LoVo (cell line): Measurements from ENCODE around the gene GALE.
"Not testable (repeated sequence)": the region's sequence is repeated elsewhere in the genome, so short reads cannot be mapped to it uniquely, and the experiment has no call there.

ENCODE experiments used
- DNase-seq: peaks from one replicate; pipeline ENCODE4 v3.0.0-alpha.2; 2016; ENCODE audit warnings: low spot score

Gene GALE

DNA sequence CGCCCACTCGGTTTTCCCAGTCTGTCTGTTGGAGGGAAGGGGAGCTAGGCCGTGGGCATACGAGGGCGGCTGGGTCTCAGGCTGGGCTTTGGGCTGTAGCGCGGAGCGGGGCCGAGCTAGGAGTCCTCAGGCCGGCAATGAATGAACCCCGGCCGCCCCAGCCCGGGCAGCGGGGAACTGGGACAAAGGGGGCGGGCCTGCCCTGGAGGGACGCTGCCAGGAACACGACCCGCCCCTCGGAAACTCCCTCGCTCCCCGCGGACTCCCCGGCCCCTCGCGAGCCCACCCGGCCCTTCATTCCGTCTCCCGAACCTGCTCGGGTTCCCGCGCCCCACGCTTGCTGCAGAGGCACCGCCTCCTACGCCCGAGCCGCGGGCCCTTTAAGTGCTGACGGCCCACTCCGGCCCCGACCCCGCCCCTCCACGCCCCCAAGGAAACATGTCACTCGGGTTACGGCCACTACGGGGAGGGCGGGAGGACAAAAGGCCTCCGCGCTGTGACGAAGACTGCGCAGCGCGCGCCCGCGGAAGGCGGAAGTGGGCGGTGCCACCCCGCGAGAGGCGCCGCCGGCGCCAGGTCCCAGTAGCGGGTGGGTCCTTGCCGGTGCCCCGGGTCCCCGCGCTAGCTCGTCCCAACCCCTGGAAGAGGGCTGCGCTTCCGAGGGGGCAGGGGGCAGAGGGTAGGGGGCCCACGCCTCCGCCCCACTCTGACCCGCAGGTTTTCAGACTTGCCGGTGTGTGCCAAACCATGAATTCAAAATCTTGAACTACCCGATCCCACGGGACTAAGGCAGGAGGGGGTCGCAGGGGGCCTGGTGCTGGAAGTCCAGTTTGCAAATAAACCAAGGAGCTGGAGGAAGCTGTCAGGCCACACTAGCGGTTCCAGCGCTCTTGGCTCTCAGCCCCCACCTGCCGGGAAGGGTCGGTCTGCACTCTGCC is at the start of gene GALE:
Gene GALE (minus strand): TSS at position 355 of the 938 bp plus-strand sequence. CDS start 1,747 bp downstream, outside the sequence.
- peak; percentile 95 for DNase-seq

DNA sequence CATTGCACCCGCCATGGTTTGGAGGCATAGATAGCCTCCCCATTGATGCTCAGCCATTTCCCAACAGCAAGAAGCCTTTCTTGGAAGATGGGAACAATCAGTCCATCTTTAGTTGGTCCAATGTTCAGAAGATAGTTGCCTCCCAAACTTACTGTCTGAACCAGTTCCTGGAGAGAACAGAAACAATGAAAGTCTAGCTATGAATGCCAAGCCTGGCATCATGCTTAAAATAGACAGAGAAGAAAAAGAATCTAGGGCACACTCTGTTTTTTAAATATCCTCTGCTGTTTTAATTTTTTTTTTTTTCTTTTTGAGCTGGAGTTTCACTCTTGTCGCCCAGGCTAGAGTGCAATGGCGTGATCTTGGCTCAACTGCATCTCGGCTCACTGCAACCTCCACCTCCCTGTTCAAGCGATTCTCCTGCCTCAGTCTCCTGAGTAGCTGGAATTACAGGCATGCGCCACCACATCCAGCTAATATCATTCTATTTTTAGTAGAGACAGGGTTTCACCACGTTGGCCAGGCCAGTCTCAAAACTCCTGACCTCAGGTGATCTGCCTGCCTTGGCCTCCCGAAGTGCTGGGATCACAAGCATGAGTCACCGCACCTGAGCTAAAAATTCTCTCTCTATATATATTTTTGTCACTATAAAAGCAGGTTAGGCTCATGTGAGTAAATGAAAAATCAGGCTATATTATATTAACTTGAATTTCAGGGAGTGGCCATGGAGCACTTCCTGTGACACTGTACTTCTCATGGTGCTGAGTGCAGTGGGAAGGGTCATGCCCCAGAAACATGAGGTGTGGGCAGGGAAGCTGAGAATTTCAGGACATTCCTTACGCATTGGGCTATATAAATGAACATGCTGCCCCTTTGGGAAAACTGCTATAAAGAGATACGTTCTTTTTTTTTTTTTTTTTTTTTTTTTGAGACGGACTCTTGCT is 48.4 kb upstream of the GALE start:
- no peak for DNase-seq

DNA sequence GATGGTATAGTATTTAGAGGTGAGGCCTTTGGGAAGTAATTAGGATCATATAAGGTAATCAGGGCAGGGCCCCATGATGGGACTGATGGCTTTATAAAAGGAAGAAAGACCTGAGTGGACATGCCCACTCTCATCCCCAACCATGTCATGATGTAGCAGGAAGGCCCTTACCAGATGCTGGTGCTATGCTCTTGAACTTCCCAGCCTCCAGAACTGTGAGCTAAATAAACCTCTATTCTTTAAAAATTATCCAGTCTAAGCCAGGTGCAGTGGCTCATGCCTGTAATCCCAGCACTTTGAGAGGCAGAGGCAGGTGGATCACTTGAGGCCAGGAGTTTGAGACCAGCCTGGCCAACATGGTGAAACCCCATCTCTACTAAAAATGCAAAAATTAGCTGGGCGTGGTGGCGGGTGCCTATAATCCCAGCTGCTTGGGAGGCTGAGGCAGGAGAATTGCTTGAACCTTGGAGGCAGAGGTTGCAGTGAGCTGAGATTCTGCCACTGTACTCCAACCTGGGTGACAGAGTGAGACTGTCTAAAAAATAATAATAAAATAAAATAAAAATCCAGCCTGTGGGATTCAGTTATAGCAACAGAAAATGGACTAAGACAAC is 47.0 kb upstream of the GALE start:
- not testable (repeated sequence) for DNase-seq

DNA sequence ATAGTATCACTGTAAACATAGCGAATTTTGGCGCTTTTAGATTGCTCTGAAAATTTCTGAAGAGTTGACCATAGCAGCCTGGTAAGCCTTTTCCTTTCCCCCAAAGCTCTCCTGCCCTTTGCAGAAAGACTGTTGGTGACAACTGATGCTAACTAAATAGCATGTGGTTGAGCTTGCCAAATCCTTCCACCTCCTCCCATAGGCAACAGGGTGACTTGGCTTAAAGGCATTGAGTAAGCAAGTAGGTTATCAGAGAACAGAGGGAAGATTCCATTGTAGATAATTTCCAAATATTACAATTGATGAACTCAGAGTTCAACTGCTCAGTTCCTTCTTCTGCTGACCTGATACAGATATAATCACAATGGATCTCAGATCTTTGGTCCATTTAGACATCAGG is 44.6 kb upstream of the GALE start:
- no peak for DNase-seq

DNA sequence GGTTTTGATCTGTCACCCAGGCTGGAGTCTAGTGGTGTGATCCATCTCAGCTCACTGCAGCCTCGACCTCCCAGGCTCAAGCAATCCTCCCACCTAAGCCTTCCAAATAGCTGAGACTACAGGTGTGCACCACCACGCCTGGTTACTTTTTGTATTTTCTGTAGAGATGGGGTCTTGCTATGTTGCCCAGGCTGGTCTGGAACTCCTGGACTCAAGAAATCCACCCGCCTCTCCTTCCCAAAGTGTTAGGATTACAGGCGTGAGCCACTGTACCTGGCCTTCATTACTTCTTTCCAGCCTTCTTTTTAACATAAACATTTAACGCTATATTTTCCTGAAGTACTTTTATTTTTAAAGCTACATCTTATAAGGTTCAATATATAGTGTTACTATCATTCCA is 43.1 kb upstream of the GALE start:
- no peak for DNase-seq

DNA sequence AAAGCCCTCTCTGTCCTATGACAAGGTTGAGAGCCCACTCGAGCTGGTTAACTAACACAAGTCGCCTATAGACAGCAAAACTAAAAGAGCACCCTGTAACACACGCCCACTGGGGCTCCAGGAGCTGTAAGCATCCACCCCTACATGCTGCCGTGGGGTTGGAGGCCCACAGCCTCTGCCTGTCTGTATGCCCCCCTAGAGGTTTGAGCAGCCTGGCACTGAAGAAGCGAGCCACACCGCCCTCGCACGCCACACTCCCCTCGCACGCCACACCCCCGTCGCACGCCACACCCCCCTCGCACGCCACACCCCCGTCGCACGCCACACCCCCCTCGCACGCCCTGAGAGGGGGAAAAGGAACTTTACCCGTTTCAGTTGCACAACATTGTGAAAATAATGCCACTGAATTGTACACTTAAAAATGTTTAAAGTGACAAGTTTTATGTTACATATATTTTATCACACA is 37.9 kb upstream of the GALE start:
- DNase-seq = peak; percentile 67

DNA sequence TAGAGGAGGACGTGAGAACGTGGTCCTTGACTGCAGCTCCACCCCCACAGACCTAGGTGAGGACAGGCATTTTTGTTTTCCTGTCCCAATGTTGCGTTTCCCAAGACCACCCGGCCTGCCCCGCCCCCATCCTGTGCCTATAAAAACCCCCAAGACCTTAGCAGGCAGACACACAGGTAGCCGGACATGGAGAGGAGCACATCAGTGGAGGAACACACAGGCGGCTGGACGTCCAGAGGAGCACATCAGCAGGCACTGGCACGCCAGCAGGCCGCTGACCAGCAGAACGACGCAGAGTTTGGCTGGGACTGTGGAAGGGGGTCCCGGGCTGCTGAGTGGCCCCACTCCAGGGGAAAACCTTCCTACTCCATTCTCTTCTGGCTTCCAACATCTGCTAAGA is 37.4 kb upstream of the GALE start:
- no peak for DNase-seq

DNA sequence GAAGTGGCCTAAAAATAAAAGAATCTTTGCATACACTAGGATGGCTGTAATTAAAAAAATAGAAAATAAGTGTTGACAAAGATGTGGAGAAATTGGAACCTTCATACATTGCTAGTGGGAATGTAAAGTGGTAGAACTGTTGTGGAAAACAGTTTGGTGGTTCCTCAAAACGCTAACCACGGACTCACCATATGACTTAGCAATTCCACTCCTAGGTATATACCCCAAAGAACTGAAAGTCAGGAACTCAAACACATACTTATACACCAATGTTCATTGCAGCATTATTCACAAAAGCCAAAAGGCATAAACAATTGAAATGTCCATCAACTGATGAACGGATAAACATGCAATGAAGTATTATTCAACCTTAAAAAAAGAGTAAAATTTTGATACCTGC is 35.5 kb upstream of the GALE start:
- DNase-seq = no peak

DNA sequence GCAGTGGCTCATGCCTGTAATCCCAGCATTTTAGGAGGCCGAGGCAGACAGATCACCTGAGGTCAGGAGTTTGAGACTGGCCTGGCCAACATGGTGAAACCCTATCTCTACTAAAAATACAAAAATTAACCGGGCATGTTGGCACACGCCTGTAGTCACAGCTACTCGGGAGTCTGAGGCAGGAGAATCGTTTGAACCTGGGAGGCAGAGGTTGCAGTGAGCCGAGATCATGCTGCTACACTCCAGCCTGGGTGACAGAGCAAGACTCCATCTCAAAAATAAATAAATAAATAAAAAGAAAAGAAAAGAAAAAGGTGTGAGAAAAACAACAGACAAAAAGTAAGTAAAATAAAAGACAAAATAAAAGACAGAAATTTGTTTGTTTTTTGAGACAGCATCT is 33.6 kb upstream of the GALE start:
- DNase-seq = not testable (repeated sequence)

DNA sequence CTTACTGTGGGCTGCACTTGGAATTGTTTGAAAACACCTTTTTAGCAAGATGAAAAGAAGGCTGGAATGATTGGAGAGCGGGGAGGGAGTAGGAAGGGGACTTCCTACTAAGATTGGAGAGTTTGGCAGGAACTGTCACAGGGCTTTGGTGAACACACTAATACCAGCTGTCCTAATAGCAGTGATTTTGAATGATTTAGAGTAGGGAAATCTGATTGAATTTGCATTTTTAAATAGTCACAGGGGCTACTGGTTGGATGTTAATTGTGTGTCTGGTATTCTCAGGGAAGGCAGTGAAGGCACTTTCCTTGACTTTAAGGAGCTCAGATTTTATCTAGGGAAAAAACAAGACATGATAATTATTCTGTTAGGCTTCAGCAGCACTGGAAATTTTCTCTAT is 27.2 kb upstream of the GALE start:
- no peak for DNase-seq

DNA sequence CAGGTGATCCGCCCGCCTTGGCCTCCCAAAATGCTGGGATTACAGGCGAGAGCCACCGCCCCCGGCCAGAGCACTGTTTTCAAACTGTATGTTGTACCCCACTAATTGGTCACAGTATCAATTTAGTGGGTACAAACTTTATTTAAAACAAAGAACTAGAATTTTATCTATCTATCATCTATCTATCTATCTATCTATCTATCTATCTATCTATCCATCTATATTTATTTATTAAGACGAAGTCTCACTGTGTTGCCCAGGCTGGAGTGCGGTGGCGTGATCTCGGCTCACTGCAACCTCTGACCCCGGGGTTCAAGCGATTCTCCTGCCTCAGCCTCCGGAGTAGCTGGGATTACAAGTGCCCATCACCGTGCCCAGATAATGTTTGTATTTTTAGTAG is 26.0 kb upstream of the GALE start:
- DNase-seq = not testable (repeated sequence)

DNA sequence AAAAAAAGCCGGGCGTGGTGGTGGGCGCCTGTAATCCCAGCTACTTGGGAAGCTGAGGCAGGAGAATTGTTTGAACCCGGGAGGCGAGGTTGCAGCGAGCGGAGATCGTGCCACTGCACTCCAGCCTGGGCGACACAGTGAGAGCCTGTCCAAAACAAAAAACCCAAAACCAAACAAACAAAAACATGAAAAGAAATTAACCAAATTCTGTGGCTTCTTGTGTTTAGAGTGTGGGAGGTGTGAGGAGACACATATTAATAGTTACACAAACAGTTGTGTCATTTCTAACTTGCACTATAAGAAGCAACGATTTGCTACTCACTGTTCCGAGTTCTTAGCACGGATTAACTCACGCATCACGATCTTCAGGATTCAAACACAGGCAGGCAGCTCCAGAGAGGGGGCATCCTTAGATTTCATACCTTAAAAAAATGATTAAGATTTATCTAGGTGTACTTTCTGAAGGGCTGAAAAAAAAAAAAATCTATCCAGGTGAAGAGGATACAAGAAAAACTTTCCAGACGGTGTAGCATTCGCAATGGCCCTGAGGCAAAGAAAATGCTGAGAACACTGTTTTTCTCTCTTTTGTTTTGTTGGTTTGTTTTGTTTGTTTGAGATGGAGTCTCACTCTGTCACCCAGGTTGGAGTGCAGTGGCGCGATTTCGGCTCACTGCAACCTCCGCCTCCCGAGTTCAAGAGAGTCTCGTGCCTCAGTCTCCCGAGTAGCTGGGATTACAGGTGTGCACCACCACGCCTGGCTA is 25.4 kb upstream of the GALE start:
- no peak for DNase-seq

DNA sequence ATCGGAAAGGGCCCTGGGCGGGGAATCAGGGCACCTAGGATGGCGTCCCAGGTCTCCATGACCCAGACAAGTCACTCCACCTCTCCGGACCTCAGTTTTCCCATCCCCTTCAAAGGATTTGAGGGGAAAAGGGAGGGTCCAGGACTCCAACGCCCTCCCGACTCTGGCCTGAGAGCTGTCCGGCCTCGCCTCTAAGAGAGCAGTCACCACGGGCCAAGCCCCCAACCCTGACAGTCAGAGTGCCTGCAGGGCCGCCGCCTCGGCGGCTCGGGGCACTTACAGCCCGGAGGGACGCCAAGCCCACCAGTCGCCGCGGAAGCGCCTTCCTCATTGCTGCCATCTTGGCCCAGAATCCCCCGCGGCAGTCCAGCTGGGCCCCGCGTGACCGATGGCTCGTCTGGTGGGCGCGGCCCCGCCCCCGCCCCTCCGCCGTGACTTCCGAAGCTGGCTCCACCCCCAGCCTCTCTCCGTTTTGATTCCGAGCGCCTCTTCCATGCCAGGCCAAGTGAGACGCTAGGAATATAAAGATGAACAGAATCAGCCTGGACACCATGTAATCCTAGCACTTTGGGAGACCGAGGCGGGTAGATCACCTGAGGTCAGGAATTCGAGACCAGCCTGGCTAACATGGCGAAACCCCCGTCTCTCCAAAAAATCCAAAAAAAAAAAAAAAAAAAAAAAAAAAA is 24.7 kb upstream of the GALE start, which contains the start of gene HMGCL:
Gene HMGCL (minus strand): TSS at position 354 of the 686 bp plus-strand sequence. CDS start 14 bp downstream, at position 340.
- peak; percentile 91 for DNase-seq

DNA sequence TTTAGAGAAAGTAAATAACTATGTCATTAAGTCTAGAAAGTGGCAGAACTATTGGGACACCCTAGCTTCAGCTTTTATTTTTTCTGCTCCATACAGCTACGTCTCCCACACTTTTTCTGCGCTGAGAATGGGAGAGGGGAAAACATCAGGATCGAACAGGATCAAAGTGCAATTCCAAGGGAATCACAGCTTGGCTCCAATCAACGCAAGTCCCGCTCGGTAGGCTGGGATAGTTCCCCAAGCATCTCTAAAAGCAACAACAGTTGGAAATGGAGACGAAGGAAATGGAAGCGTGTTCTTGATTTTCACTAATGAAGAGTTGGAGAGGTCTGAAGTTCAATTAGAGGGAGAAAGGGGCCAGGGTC is 24.1 kb upstream of the GALE start:
- no peak for DNase-seq

DNA sequence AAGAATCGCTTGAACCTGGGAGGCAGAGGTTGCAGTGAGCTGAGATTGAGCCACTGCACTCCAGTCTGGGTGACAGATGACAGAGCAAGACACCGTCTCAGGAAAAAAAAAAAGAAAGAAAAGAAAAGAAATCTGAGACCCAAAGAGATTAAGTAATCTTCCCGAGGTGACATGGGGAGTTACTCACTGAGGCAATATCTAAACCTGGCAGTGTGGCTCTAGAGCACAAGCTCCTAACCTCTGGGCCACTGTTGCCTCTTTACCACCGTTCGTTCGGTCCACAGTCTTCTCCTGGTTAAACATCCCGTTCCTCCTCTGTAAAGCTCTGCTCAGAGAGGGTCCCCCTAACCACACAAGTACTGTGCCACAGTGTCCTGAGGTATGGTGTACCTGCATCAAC is 23.2 kb upstream of the GALE start:
- DNase-seq = no peak

DNA sequence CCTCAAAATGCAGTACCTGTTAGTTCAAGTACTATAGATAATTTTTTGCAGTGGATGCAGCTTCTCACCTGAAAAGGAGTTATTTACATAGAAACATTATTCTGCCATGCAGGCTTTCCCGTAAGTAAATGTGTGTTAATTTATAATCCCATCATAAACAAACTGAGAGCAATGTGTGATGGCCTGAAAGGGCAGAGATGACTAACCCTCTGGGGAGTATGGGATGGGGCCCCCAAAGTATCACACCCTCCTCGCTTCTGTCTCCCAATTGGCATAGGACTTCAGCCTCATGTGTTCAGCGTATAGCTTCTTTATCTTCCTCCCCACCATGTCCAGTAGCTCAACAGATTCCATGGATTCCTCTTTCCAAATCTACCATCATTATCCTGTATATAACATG is 17.1 kb upstream of the GALE start:
- no peak for DNase-seq

DNA sequence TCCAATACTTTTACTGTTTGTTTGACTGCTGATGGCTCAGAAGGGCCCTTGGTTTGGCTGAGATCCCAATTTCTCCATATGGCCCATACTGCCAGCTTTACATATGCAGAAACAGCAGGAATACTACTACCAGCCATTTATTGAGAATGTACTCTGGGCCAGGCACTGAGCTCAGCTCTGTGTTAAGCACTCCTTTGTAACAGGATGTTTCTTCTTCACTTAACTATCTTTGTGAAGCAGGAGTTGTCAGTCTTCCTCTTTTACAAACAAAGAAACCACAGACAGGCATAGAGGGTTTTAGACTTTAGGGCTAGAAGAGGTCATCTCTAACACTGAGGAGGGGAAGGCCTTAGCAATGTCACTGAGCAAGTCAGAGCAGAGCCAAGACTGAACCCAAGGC is 16.4 kb upstream of the GALE start:
- DNase-seq = no peak

DNA sequence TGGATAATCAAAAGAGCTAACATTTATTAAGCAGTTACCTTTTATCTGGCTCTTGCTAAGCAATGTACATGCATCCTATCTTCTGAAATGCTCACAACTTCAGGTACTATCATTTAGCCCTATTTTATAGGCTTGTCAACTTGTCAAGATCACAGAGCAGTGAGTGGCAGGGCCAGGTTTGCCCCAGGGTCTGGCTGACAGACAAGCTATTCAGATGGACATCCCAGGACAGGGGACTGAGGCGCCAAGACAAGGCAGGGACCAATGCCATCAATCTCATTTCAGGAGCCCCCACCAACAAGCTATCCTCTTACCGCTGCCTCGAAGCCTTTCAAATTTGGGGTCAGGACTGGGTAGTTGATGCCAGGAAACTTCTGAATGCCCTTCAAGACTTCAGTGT is 15.8 kb upstream of the GALE start:
- no peak for DNase-seq

DNA sequence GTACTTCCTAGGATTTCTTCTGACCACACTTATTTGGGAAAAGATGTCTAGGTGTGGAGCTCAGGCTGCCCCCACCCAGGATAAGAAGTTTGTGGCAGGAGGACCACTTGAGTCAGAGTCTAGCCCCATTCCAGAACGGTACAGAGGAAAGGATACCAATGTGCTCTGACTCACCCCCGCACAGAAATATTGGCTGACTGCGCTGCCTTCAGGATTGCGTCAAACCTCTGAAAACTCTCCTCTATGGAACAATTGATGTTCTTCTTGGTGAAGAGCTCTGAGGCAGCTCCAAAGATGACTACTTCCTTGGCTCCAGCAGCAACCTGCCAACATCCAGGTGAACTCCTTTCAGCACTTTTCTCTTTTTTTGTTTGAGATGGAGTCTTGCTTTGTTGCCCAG is 13.5 kb upstream of the GALE start:
- DNase-seq = no peak

DNA sequence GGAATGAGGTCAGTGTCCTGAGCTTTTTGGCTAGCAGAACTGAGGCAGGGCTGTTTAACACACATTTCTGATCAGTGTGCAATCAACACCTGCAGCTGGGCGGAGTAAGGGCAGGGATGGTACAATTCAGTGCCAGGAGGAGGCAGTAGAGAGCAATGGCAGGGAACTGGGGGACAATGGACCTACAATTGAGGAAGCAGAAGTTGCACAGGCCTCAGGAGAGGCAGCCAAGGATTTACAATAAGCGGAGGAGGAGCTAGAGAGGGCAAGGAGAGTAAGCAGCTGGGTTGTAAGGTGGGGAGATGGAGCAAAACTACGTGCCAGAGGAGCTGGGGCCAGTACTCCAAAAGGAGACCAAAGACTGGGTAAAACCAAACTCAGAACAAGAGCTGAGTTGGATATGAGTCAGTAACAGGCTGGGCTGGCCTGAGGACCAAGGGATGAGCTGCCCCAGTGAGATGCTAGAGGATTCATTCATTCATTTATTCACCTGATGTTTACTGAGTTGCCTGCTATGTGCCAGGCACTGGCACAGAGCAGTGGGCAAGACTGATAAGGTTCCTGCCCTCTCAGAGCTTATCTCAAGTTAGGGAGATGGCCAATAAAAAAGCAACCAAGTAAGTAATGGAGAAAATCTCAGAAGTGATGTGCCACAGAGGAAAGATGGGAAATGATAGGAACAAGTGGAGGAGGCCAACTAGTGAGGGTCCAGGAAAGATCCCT is 10.4 kb upstream of the GALE start:
- no peak for DNase-seq
